HEK293 (cell line): ENCODE measurements around the gene TADA1.
"Not testable (repeated sequence)": the region's sequence is repeated elsewhere in the genome, so short reads cannot be mapped to it uniquely, and the experiment has no call there.

Experiments used
- CTCF ChIA-PET: fragments of 350-600 bp; formaldehyde crosslinking; extraction: SDS; loops from one replicate; lab custom pipeline; 2021; ENCODE audit warnings: antibody characterized with exemption; lab: Yijun Ruan, JAX
- POLR2A ChIA-PET: fragments of 300-600 bp; formaldehyde crosslinking; extraction: SDS; loops from one replicate; lab custom pipeline; 2020; ENCODE audit warnings: antibody characterized with exemption, inconsistent platforms; lab: Yijun Ruan, JAX
- H3K27ac ChIP-seq: fragments of 200-500 bp; sonication (Bioruptor generic); 2 replicates; pipeline ENCODE4 v1.5.1; 2014; ENCODE audit warnings: low read depth, low read length, control low read depth, inconsistent platforms; ENCODE audit errors: extremely low read depth
- H3K36me3 ChIP-seq, 2 experiments: fragments of 200-500 bp in 1 of 2; sonication (Bioruptor generic) in 1 of 2; 1 replicate in 1 of 2; 2 replicates in 1 of 2; pipeline ENCODE4 v1.5.1; 2014 to 2017; ENCODE audit warnings: inconsistent platforms in 2 of 2, low read length in 2 of 2; ENCODE audit not compliant: control insufficient read depth in 2 of 2, insufficient read depth in 1 of 2
- H3K4me1 ChIP-seq: fragments of 200-500 bp; sonication (Bioruptor generic); 2 replicates; pipeline ENCODE4 v1.5.1; 2014; ENCODE audit warnings: mild to moderate bottlenecking, low read length, inconsistent platforms; ENCODE audit not compliant: control insufficient read depth, insufficient read depth
- H3K4me3 ChIP-seq: 2 replicates; pipeline ENCODE4 v1.5.1; 2011; ENCODE audit warnings: low read depth, mild to moderate bottlenecking, control low read depth, low read length, moderate library complexity
- H3K9me3 ChIP-seq: fragments of 200-500 bp; sonication (Bioruptor generic); 2 replicates; pipeline ENCODE4 v1.5.1; 2014; ENCODE audit warnings: low read depth, low read length, inconsistent platforms; ENCODE audit not compliant: control insufficient read depth, insufficient read depth
- OVOL3 ChIP-seq: fragments of 450-650 bp; formaldehyde crosslinking; IDR thresholded peaks from 2 replicates; pipeline ENCODE4 v1.5.1; 2016; ENCODE audit warnings: missing biosample characterization, missing genetic modification characterization
- RBAK ChIP-seq: fragments of 450-650 bp; formaldehyde crosslinking; IDR thresholded peaks from 2 replicates; pipeline ENCODE4 v1.5.1; 2016; ENCODE audit warnings: missing biosample characterization, missing genetic modification characterization
- REST ChIP-seq: fragments of 450-650 bp; formaldehyde crosslinking; IDR thresholded peaks from 2 replicates; pipeline ENCODE4 v1.5.1; 2016; ENCODE audit warnings: missing biosample characterization, missing genetic modification characterization
- SCRT2 ChIP-seq: fragments of 450-650 bp; formaldehyde crosslinking; IDR thresholded peaks from 2 replicates; pipeline ENCODE4 v1.5.1; 2016; ENCODE audit warnings: missing biosample characterization, missing genetic modification characterization
- ZBTB1 ChIP-seq: fragments of 450-650 bp; formaldehyde crosslinking; IDR thresholded peaks from 2 replicates; pipeline ENCODE4 v1.5.1; 2016; ENCODE audit warnings: missing biosample characterization, missing genetic modification characterization
- ZNF221 ChIP-seq: fragments of 450-650 bp; formaldehyde crosslinking; IDR thresholded peaks from 2 replicates; pipeline ENCODE4 v1.5.1; 2017; ENCODE audit warnings: missing biosample characterization, missing genetic modification characterization, borderline replicate concordance
- ZNF274 ChIP-seq, 2 experiments: fragments of 200-500 bp in 1 of 2; fragments of 450-650 bp in 1 of 2; sonication (Bioruptor generic) in 1 of 2; formaldehyde crosslinking in 1 of 2; IDR thresholded peaks; 2 replicates each; pipeline versions ENCODE4 v1.5.1 to v1.6.1; 2014 to 2016; ENCODE audit warnings: borderline replicate concordance in 1 of 2, inconsistent platforms in 1 of 2, low read length in 1 of 2, missing biosample characterization in 1 of 2, missing genetic modification characterization in 1 of 2
- ZNF280C ChIP-seq: fragments of 450-650 bp; formaldehyde crosslinking; IDR thresholded peaks from 2 replicates; pipeline ENCODE4 v1.5.1; 2016; ENCODE audit warnings: missing biosample characterization, missing genetic modification characterization
- ZNF391 ChIP-seq: fragments of 450-650 bp; formaldehyde crosslinking; IDR thresholded peaks from 2 replicates; pipeline ENCODE4 v1.5.1; 2016; ENCODE audit warnings: low read depth, missing biosample characterization, missing genetic modification characterization, borderline replicate concordance
- ZNF404 ChIP-seq: fragments of 450-650 bp; formaldehyde crosslinking; IDR thresholded peaks from 2 replicates; pipeline ENCODE4 v1.5.1; 2017; ENCODE audit warnings: missing biosample characterization, missing genetic modification characterization
- ZNF518A ChIP-seq: fragments of 450-650 bp; formaldehyde crosslinking; conservative IDR thresholded peaks from 2 replicates; pipeline ENCODE4 v1.5.1; 2016; ENCODE audit warnings: low read depth, missing biosample characterization, missing genetic modification characterization
- ZNF701 ChIP-seq: fragments of 450-650 bp; formaldehyde crosslinking; IDR thresholded peaks from 2 replicates; pipeline ENCODE4 v1.5.1; 2016; ENCODE audit warnings: missing biosample characterization, missing genetic modification characterization
- ZNF707 ChIP-seq: fragments of 450-650 bp; formaldehyde crosslinking; IDR thresholded peaks from 2 replicates; pipeline ENCODE4 v1.5.1; 2016; ENCODE audit warnings: missing biosample characterization, missing genetic modification characterization

TADA1 gene

GRCh38 chr1:166829762-166830161 is 46.3 kb downstream of the TADA1 start:
- H3K36me3 ChIP-seq, CTCF ChIA-PET, H3K9me3 ChIP-seq, H3K4me1 ChIP-seq, POLR2A ChIA-PET, H3K27ac ChIP-seq, H3K4me3 ChIP-seq: not testable (repeated sequence)
- peak; percentile 89 for TF ChIP-seq ZNF707 (tag by site-specific recombination)

GRCh38 chr1:166827426-166827825 is 48.6 kb downstream of the TADA1 start:
- H3K4me3 ChIP-seq, result no peak overlapping the region
- H3K27ac ChIP-seq, result no peak overlapping the region
- TF ChIP-seq ZNF404 (no peak), ZNF518A (tag by site-specific recombination) (no peak), ZNF280C (tag by site-specific recombination) (no peak), ZNF221 (tag by site-specific recombination) (no peak), OVOL3 (tag by site-specific recombination) (no peak), SCRT2 (no peak), RBAK (tag by site-specific recombination) (no peak), ZBTB1 (no peak), REST (tag by site-specific recombination) (no peak), ZNF701 (tag by site-specific recombination) (no peak), ZNF391 (no peak), ZNF274 (IDR thresholded peaks at IDR 0.05; ENCODE audit: low read length) (no peak), ZNF274 (tag by site-specific recombination; IDR thresholded peaks at IDR 0.05; ENCODE audit: borderline replicate concordance) (no peak)
- TF ChIP-seq, all 188 proteins: peak for 0
- Histone ChIP-seq H3K9me3 (no peaks in the 10 kb centered on the region), H3K4me1 (no peaks in the 10 kb centered on the region), H3K36me3 (no peaks in the 10 kb centered on the region)
- CTCF ChIA-PET, result no interaction called here
- POLR2A ChIA-PET, result no interaction called here
